ENCODE results near the gene DDR2.
"Not testable (repeated sequence)": the region's sequence is repeated elsewhere in the genome, so short reads cannot be mapped to it uniquely, and the experiment has no call there.

The DDR2 gene

DNA sequence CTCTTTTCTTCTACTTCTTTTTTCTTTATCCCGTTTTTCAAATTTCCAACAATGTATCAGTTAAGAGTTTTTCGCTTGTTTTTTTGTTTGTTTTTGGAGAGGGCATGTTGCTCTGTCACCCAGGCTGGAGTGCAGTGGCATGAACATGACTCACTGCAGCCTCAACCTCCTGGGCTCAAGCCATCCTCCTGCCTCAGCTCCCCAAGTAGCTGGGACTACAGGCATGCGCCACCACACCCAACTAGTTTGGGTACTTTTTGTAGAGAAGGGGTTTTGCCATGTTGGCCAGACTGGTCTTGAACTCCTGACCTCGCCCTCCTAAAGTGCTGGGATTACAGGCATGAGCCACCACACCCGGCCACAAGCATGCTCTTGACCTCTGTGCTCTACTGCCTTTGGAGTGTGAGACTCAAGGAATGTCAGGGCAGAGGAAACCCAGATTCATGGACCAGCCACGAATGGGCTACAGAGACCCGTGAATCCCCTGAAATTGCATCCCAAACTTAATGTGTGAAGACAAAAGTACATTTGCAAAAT lies 93.1 kb downstream of the DDR2 start:
- no peak for DNase-seq (ENCODE audit: low read depth in 3 of 3)

DNA sequence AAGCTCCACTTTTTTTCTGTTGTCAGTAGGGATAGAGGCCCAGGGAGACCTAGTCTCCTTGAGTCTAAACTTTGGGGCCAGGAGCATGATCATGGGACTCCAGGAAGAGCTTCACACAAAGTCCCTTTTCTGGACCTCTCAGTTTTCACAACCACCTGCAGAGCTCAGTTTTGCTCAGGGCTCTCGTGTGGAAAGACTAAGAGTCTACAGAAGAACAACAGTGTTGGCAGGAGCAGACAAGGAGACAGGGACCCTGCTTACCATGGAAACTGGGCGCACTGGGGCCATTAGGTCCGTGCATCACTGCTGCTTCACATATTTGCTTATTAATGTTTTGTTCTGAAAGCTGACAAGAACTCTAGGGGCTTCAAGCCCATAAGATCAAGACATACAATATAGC lies 94.3 kb downstream of the DDR2 start:
- no peak for DNase-seq (ENCODE audit: low read depth in 3 of 3)

DNA sequence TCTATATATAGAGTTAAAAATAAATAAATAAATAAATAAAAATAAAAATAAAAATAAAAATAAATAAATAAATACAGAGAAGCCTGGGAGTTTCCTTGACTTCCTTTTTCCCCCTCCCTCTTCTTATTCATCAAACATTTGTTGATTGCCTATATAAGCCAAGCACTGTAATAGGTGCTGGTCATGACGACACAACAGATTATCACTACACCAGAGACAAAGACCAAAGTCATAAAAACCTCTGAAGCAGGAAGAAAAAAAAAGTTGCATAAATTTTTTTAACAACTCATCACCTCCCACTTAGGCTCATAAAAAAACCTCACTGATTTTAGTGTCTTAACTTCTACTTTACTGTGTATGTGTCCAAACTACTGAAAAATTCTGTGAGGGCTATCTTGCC lies 95.2 kb downstream of the DDR2 start:
- not testable (repeated sequence) for DNase-seq (ENCODE audit: low read depth in 3 of 3)

DNA sequence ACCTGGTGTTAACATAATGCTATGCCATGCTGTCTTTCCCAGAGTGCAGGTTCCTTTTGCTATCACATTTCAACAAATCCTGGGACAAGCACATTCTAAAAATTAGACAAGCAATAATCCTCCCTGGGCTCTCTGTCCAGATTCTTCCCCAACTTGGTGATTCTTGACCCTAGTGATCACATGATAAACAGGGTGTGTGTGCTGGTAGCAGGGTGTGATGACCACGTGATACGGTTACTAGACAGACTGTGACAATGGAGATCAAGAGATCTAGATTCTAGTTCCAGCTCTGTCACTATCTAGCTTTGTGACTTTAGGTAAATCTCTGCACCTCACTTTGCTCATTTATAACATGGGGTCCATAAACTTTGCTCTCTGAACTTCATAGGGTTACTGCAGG lies 96.3 kb downstream of the DDR2 start:
- no peak for DNase-seq (ENCODE audit: low read depth in 3 of 3)

DNA sequence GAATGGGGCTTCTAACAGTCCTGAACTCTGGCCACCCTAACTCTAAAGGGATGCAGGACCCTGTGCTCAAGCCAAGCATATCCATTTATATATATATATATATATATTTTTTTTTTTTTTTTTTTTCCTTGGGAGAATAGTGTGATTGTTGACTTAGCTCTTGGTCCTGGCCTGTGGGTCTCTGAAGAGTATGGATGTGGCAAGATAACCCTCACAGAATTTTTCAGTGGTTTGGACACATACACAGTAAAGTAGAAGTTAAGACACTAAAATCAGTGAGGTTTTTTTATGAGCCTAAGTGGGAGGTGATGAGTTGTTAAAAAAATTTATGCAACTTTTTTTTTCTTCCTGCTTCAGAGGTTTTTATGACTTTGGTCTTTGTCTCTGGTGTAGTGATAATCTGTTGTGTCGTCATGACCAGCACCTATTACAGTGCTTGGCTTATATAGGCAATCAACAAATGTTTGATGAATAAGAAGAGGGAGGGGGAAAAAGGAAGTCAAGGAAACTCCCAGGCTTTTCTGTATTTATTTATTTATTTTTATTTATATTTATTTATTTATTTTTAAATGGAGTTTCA lies 97.0 kb downstream of the DDR2 start:
- not testable (repeated sequence) for DNase-seq (ENCODE audit: low read depth in 3 of 3)

DNA sequence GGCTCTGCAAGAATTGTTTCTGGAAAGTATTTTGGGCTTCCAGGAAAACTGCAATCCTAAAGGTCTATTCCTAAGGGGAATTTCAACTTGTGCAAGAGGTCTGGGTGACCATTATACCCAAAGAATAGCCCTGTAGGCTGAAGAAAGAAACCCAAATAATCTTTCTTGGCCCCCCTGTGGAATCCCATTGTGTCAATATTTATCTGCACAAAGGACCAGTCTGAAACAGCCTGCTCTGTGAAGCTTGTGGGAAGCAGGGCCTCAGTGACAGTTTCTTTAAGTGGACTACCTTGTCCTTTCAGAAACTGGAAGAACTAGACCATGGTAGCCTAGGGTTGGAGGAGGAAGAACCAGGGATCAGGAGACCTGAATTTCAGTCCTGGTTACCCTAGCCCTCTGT lies 99.8 kb downstream of the DDR2 start:
- DNase-seq (ENCODE audit: low read depth in 3 of 3), result no peak

DNA sequence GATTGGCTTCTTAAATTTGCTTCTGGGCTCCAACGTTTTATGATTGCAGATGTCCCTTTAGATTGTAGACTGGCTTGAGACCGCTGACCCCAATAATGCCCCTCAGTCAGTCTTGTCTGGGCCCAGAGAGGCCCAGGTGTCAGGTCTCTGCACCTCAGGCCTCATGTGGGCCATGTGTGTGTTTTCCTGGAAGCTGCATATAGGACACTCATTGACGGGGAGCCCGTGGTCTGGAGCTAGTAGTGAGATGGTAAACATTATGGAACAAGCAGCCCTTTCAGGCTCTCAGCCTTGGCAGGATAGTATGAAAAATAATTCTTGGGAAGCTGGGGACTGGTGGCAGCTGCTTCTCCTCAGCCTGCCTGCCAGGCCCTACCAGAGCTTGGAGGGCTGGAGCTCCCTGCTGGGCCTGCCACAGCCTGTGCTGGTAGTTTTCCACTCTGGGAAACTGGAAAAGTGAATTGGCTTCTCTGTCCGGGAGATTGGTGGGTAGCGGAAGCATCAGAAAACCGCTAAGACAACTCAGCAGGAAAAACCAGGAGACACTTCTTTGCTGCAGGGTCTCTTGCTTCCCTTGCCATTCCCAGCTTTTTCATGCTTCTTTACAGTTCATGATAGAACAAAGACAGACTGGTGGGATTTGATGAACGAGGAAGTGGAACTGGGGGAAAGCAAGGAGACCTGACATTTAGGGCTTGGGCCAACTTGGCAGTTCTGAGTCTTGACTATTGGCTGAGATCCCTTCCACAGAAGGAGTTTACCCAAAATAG lies 100.5 kb downstream of the DDR2 start:
- DNase-seq (ENCODE audit: low read depth in 3 of 3), result no peak

DNA sequence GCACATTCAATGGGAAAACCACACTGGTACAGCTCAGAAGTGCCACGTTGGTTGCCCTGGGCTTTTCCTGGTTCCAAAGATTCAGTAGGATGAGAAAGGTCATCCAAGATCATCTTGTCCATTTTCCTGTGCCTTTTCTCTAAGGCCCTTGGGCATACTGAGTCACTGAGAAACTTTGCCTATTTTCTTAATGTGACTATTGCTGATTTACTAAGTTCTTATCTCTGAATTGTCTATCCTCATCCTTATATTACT lies 101.0 kb downstream of the DDR2 start:
- DNase-seq (ENCODE audit: low read depth in 3 of 3), result no peak

DNA sequence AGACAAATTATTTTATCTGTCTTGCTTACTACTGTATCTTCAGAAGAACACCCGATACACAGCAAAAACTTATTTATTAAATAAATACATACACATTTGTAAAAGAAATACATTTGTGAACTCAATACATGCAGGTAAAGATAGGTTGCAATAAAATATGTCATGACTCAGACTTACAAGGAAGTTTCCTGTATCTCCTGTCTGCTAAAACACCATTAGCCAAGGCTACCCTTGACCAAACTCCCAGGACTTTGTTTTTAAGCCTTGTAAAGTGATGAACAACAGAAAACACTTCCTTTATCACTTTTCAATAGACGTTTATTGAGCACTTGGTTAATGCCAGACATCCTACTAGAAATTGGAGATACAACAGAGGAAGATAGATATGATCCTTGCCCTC lies 101.8 kb downstream of the DDR2 start:
- DNase-seq (ENCODE audit: low read depth in 3 of 3), result no peak

DNA sequence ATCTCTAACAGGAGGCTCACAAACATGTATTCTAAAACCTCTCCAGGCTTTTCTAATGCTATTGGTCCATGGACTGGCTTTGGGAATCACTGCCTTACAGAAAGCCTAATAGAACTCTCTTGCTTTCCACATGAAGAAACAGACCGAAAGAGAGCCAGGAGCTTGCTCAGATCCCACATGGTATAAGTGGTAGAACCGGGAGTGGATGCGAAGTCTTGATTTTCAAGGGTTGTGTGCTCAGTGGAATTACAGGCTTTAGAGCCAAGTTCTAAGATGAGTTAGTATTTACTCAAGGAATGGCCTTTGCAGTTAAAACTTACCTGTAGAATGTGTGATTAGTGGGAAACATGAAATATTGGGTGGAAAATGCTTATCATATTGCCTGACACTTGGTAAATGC lies 103.9 kb downstream of the DDR2 start:
- DNase-seq (ENCODE audit: low read depth in 3 of 3), result no peak

DNA sequence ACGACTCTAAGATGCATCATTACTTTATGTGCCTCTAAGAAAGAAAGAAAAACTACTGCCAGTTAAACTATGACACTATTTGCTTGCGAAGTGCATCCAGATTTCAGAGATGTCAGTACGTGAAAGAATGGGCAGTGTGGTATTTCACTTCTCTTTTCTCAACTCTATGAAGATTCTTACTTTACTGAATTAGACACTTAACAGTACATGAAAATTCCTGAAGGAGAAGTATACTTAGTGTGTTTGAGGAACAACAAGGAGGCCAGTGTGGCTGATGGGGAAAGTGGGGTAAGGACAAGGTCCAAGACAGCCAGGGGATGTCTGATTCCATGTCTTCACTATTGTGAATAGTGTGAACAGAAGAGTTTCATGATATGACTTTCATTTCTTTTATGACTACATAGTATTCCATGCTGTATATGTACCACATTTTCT lies 104.4 kb downstream of the DDR2 start:
- DNase-seq (ENCODE audit: low read depth in 3 of 3), result no peak

DNA sequence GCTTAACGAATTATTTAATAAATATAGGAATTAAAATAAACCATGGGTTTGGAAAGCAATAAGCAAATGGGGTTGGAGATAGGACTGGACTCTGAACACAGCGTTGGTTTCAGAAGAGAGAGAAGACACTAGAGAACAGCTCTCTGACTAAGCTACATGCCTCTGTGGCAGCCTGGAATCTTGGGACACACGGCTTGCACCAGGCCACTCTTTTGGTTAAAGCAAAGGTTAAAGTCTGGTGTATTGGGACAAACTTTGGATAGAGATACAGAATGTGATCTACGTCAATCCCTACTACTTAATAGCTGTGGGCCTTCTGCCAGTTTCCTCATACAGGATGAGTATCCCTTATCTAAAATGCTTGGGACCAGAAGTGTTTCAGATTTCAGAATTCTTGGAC lies 108.5 kb downstream of the DDR2 start:
- no peak for DNase-seq (ENCODE audit: low read depth in 3 of 3)

DNA sequence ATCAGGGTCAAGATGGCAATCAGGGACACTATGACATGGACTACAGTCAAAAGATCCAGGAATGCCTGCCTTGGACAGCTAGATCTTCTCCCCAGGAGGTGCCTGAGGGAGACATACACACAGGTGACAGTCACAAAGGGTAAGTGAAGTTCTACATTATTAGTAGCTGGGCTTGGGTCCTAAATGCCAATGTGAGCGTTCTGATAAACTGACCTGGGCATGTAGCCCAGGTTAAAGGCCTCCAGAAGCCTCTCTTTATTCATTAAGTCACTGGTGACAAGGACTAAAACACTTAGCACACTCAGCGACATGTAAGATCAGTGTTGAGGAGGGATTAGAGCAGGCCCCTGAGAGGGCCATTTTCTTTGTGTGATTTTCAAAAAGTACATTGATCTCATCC lies 109.3 kb downstream of the DDR2 start:
- DNase-seq (ENCODE audit: low read depth in 3 of 3), result no peak

DNA sequence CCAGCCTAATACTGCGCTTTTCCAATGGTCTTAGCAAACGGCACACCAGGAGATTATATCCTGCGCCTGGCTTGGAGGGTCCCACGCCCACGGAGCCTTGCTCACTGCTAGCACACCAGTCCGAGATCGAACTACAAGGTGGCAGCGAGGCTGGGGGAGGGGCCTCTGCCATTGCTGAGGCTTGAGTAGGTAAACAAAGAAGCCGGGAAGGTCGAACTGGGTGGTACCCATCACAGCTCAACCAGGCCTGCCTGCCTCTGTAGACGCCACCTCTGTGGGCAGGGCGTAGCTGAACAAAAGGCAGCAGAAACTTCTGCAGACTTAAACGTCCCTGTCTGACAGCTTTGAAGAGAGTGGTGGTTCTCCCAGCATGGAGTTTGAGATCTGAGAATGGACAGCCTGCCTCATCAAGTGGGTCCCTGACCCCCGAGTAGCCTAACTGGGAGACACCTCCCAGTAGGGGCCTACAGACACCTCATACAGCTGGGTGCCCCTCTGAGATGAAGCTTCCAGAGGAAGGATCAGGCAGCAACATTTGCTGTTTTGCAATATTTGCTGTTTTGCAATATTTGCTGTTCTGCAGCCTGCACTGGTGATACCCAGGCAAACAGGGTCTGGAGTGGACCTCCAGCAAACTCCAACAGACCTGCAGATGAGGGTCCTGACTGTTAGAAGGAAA lies 114.1 kb downstream of the DDR2 start:
- not testable (repeated sequence) for DNase-seq (ENCODE audit: low read depth in 3 of 3)

DNA sequence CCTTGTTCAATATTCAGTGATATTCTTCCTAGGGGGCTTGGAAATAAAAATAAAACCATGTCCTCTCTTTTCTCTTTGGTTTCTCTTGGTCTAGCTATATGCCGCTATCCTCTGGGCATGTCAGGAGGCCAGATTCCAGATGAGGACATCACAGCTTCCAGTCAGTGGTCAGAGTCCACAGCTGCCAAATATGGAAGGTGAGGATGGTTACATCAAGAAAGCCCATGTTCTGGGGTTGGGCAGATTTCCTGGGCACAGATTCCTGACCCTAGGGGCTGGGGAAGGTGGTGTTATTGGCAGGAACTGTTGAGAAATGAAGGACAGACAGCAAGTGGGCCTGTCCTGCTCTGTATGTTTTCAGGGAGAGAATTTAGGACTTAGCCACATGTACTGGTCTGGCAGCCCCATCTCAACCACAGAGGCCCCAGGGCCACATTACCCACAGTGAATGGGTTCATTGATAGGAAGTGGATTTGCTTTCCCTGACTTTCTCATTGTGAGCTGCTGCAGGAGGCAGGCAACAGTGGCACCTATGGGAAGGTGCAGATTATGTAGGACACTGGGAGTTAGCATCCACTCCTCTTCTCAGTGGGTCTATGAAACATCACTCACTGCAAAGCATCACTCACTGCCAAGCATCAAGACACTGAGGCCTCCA lies 120.9 kb downstream of the DDR2 start:
- no peak for DNase-seq (ENCODE audit: low read depth in 3 of 3)

DNA sequence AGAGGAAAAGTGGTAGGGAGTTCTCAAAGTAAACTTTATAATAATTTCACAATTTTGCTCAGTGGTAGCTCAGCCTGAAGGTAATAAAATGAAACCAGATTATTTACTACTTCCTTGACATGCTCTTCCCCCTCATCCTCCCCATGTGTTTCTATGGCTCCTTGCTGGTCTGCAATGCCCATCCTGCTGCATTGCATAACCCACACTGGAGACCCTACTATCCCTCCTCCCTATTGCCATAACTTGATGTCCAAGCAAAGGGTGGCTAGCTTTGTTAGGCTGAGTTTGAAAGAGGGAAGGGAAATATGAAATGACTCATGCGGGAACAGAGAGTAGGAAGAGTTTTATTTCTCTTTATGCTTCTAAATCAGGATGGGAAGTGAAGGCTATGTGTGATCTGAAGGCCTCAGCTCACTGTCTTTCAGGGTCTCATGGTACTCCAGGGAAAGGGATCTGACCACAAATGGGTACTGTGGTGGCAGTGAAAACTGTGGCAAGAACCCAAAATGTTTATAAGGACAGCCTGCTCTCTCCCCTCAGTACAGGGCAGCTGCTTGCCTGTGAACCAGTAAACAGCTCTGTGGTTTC lies 121.8 kb downstream of the DDR2 start:
- DNase-seq (ENCODE audit: low read depth in 3 of 3), result no peak

DNA sequence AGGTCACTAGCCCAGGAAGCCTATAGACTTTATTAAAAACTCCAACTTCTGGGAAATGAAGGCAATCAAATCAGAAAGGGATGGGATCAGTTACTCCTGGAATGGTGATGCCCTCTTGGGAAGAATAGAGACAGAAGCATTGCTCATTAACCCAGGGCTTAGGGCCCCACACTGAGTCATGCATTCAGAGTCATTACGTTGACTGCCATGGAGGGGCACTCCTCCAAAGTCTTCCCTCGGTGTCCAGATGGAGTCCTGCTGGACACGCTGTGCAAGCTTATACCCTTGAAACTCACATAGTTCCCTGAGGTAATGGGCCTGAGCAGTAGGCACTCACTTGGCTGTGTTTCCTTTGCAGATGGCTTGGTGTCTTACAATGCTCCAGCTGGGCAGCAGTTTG lies 123.0 kb downstream of the DDR2 start:
- no peak for DNase-seq (ENCODE audit: low read depth in 3 of 3)

DNA sequence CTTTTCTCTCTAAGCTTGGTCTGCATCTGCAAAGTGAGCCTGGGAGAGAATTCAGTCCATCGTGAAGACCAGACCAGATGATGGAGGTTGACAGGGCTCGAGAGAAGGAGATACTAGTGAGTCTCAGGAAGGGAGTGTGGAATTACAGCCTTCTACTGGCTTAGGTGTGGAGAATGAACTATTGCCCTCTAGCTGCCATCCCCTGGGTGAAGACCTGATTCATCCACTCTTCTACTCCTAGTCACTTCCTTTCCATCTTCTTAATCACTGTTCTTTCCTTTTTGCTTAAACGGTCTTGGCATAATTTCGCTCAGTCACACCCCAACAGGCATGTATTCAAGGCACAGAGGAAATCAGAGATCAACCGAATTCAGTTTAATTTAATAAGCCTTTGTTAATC lies 124.3 kb downstream of the DDR2 start:
- DNase-seq (ENCODE audit: low read depth in 3 of 3), result no peak

DNA sequence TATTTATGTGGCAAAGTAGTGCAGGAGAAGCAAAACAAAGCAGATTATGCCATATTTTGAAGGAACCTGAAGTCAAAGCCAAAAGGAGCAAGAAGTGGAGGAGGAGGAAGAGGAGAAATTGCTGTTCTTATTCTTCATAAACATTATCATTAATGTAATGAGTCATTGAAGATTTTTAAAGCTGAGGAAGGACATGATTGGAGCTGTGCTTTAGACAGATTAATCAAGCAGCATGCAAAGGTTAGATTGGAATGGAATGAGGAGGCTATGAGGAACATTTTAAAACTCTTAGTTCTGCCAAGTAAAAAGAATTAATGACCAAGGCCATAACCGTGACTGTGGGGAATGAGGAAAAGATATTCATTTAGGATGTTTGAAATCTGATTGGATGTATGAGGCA lies 125.2 kb downstream of the DDR2 start:
- DNase-seq (ENCODE audit: low read depth in 3 of 3), result no peak

DNA sequence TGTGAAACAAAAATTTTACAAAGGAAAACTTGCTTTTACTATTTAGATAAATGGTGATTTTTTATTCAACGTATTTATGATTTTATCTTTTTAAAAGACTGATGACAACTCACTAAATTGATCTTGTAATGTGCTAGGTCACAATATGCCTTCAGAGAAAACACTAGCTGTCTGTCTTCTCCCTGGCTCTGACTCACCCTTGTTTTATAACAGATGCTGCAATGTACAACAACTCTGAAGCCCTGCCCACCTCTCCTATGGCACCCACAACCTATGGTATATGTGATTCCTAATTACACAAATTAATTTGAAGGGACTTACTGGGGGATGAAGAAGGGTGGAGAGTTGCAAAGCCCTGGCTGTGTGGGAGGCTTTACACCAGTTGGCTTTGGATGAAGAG lies 133.5 kb downstream of the DDR2 start:
- no peak for DNase-seq (ENCODE audit: low read depth in 3 of 3)

DNA sequence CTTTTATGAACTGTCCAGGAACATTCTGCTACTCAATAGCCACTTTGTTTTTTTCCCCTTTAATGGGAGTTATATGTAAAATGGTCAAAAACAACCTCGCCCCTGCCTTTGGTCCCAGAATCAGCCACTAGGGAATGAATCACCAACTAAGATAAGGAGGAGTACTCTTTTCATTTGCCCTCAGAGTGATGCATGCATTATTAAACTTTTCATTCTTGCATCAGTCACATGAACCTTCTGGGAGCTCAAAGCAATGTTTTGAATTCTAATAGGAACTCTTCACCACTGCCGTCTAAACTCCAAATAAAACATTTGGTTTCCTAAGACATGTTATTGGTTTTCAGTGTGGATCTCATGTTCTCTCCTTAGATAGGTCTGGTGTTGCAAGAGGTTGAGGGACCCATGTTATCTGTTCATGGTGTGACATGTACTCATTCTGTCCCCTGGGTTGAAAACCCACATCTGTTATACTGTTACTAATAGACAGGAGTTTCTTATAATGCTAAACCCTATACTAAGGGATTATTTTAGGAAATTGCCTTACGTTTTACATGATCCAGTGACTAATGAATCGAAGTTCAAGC lies 140.4 kb downstream of the DDR2 start:
- no peak for DNase-seq (ENCODE audit: low read depth in 3 of 3)

DNA sequence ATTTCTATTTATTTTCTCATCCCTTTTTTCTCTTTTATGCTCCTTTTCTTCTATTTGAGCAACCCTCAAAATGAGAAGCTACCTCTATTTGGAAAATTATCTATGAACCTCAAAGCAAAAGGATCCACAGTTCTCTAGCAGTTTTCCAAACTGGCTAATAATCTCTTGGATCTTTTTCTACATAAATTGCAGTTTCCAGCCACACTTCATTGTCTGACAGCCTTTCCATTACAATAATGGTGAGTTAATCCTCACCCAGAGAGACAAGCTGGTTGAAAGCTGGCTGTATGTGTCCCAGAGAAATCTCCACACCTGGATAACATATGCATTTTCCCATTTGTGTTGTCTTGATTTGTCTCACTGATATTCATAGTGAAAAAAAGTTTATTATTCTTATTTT lies 141.7 kb downstream of the DDR2 start:
- DNase-seq (ENCODE audit: low read depth in 3 of 3), result no peak
